H1 (cell line): Measurements from ENCODE around the gene ZNF419. TPM values are rescaled to one million over a fixed set of nuclear protein-coding genes. Genes with fewer than 3 reads are reported as not detected.

Experiments used
- BCL11A ChIP-seq, 2 experiments: IDR thresholded peaks; one replicate each; pipeline ENCODE4 v1.6.1; 2011; ENCODE audit warnings: low read depth in 2 of 2, low read length in 2 of 2, mild to moderate bottlenecking in 2 of 2
- BRCA1 ChIP-seq: IDR thresholded peaks from 2 replicates; pipeline ENCODE4 v1.6.1; 2012; ENCODE audit warnings: low read depth, low read length, improper control_type of control experiment
- CHD1 ChIP-seq: IDR thresholded peaks from 2 replicates; pipeline ENCODE4 v1.6.1; 2012; ENCODE audit warnings: low read depth, low read length, improper control_type of control experiment
- HDAC2 ChIP-seq, 2 experiments: fragments of 300-600 bp in 1 of 2; sonication (generic) in 1 of 2; IDR thresholded peaks; 2 replicates each; pipeline ENCODE4 v1.6.1; 2011 to 2012; ENCODE audit warnings: low read depth in 2 of 2, low read length in 2 of 2, mild to moderate bottlenecking in 2 of 2, moderate library complexity in 2 of 2, borderline replicate concordance in 1 of 2, inconsistent platforms in 1 of 2
- NANOG ChIP-seq: IDR thresholded peaks from 2 replicates; pipeline ENCODE4 v1.6.1; 2011; ENCODE audit warnings: low read length, low read depth, mild to moderate bottlenecking, inconsistent platforms; ENCODE audit not compliant: insufficient read depth, poor library complexity, severe bottlenecking
- SP2 ChIP-seq: IDR thresholded peaks from 2 replicates; pipeline ENCODE4 v1.6.1; 2012; ENCODE audit warnings: mild to moderate bottlenecking, low read length, inconsistent platforms
- polyA plus RNA-seq, 7 experiments: library from polyadenylated mRNA; depleted of rRNA in 3 of 7; stranded (reverse) in 5 of 7; unstranded in 2 of 7; fragments of >200 nt in 5 of 7; fragments of 200-250 nt in 2 of 7; gene quantifications; 1 replicate in 5 of 7; 2 replicates in 1 of 7; 4 replicates in 1 of 7; pipeline versions ENCODE4 v1.2.1 to v1.2.3, GENCODE V29; 2011 to 2013; ENCODE audit warnings: missing spikeins in 2 of 7, mixed read lengths in 2 of 7
- total RNA-seq: library from RNA; stranded (reverse); fragmentation: NEBNext Ultra II Directional; extraction: Animal tissue kit (Norgen Biotek cat#: 25700); gene quantifications from 2 replicates; pipeline ENCODE4 v1.2.1, GENCODE V29; 2021
- TF ChIP-seq, protein P1 (sequence below): fragments of 300-600 bp; sonication (generic); IDR thresholded peaks from 2 replicates; pipeline ENCODE4 v1.7.1; 2012; ENCODE audit warnings: low read length, moderate library complexity, mild to moderate bottlenecking, inconsistent platforms; ENCODE audit not compliant: insufficient replicate concordance
- TF ChIP-seq, protein P2 (sequence below): IDR thresholded peaks from 2 replicates; pipeline ENCODE4 v1.6.1; 2012; ENCODE audit warnings: low read length, inconsistent platforms

ZNF419 gene
- total and polyA plus RNA-seq, 2 of the 8 experiments (the other 6 are each of a cell fraction or from before 2014, with no cell fraction given), result 5.8 to 11.9 TPM

DNA sequence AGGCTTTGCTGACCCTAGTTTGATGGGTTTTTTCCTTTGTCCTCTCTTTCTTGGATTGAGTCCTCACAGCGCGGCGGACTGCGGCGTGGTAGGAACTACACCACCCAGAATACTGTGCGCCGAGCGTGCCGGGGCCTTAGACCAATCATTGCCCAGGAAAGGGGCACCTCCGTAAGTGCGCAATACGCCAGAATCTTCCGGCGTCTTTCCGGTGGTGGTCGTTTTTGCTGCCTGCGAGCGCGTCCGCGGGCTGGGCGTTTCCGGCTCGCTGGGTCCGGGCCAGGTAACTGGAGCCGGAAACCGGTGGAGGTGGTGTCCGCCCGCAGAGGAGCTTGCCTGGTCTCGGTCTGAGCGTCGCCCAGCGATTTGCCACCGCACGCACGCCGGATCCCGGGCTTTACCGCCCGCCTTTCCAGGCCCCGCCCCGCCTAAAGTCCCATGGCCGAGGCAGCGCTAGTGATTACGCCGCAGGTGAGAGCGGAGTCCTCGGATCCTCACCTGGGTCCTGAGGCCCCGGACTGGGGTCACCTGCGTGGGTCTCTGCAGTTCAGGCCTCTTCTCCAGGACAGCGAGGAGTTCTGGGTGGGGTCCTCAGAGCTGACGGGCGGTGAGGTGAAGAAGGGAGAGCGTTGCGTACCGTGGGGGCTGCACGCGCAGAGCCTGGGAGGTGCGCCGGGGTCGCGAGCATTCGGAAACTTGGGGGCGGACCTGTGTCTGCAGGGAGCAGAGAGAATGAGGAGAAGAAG, 39.8 kb downstream of the ZNF419 start, which contains the start of gene ZNF549 (continued):
- TF ChIP-seq, protein P1, sequence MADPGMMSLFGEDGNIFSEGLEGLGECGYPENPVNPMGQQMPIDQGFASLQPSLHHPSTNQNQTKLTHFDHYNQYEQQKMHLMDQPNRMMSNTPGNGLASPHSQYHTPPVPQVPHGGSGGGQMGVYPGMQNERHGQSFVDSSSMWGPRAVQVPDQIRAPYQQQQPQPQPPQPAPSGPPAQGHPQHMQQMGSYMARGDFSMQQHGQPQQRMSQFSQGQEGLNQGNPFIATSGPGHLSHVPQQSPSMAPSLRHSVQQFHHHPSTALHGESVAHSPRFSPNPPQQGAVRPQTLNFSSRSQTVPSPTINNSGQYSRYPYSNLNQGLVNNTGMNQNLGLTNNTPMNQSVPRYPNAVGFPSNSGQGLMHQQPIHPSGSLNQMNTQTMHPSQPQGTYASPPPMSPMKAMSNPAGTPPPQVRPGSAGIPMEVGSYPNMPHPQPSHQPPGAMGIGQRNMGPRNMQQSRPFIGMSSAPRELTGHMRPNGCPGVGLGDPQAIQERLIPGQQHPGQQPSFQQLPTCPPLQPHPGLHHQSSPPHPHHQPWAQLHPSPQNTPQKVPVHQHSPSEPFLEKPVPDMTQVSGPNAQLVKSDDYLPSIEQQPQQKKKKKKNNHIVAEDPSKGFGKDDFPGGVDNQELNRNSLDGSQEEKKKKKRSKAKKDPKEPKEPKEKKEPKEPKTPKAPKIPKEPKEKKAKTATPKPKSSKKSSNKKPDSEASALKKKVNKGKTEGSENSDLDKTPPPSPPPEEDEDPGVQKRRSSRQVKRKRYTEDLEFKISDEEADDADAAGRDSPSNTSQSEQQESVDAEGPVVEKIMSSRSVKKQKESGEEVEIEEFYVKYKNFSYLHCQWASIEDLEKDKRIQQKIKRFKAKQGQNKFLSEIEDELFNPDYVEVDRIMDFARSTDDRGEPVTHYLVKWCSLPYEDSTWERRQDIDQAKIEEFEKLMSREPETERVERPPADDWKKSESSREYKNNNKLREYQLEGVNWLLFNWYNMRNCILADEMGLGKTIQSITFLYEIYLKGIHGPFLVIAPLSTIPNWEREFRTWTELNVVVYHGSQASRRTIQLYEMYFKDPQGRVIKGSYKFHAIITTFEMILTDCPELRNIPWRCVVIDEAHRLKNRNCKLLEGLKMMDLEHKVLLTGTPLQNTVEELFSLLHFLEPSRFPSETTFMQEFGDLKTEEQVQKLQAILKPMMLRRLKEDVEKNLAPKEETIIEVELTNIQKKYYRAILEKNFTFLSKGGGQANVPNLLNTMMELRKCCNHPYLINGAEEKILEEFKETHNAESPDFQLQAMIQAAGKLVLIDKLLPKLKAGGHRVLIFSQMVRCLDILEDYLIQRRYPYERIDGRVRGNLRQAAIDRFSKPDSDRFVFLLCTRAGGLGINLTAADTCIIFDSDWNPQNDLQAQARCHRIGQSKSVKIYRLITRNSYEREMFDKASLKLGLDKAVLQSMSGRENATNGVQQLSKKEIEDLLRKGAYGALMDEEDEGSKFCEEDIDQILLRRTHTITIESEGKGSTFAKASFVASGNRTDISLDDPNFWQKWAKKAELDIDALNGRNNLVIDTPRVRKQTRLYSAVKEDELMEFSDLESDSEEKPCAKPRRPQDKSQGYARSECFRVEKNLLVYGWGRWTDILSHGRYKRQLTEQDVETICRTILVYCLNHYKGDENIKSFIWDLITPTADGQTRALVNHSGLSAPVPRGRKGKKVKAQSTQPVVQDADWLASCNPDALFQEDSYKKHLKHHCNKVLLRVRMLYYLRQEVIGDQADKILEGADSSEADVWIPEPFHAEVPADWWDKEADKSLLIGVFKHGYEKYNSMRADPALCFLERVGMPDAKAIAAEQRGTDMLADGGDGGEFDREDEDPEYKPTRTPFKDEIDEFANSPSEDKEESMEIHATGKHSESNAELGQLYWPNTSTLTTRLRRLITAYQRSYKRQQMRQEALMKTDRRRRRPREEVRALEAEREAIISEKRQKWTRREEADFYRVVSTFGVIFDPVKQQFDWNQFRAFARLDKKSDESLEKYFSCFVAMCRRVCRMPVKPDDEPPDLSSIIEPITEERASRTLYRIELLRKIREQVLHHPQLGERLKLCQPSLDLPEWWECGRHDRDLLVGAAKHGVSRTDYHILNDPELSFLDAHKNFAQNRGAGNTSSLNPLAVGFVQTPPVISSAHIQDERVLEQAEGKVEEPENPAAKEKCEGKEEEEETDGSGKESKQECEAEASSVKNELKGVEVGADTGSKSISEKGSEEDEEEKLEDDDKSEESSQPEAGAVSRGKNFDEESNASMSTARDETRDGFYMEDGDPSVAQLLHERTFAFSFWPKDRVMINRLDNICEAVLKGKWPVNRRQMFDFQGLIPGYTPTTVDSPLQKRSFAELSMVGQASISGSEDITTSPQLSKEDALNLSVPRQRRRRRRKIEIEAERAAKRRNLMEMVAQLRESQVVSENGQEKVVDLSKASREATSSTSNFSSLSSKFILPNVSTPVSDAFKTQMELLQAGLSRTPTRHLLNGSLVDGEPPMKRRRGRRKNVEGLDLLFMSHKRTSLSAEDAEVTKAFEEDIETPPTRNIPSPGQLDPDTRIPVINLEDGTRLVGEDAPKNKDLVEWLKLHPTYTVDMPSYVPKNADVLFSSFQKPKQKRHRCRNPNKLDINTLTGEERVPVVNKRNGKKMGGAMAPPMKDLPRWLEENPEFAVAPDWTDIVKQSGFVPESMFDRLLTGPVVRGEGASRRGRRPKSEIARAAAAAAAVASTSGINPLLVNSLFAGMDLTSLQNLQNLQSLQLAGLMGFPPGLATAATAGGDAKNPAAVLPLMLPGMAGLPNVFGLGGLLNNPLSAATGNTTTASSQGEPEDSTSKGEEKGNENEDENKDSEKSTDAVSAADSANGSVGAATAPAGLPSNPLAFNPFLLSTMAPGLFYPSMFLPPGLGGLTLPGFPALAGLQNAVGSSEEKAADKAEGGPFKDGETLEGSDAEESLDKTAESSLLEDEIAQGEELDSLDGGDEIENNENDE, result no peak
- TF ChIP-seq, protein P2, sequence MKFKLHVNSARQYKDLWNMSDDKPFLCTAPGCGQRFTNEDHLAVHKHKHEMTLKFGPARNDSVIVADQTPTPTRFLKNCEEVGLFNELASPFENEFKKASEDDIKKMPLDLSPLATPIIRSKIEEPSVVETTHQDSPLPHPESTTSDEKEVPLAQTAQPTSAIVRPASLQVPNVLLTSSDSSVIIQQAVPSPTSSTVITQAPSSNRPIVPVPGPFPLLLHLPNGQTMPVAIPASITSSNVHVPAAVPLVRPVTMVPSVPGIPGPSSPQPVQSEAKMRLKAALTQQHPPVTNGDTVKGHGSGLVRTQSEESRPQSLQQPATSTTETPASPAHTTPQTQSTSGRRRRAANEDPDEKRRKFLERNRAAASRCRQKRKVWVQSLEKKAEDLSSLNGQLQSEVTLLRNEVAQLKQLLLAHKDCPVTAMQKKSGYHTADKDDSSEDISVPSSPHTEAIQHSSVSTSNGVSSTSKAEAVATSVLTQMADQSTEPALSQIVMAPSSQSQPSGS, result no peak
- TF ChIP-seq CHD1 (no peak), HDAC2 (IDR thresholded peaks at IDR 0.05; ENCODE audit: borderline replicate concordance in 1 of 2, low read depth in 2 of 2, low read length in 2 of 2) (no peak), NANOG (no peak), BRCA1 (no peak), BCL11A (IDR thresholded peaks at IDR 0.05; ENCODE audit: low read depth in 2 of 2, low read length in 2 of 2) (no peak), SP2 (no peak)
